Measurements from ENCODE around the gene CYP2W1.
"Not testable (repeated sequence)": the region's sequence is repeated elsewhere in the genome, so short reads cannot be mapped to it uniquely, and the experiment has no call there.

The CYP2W1 gene

DNA sequence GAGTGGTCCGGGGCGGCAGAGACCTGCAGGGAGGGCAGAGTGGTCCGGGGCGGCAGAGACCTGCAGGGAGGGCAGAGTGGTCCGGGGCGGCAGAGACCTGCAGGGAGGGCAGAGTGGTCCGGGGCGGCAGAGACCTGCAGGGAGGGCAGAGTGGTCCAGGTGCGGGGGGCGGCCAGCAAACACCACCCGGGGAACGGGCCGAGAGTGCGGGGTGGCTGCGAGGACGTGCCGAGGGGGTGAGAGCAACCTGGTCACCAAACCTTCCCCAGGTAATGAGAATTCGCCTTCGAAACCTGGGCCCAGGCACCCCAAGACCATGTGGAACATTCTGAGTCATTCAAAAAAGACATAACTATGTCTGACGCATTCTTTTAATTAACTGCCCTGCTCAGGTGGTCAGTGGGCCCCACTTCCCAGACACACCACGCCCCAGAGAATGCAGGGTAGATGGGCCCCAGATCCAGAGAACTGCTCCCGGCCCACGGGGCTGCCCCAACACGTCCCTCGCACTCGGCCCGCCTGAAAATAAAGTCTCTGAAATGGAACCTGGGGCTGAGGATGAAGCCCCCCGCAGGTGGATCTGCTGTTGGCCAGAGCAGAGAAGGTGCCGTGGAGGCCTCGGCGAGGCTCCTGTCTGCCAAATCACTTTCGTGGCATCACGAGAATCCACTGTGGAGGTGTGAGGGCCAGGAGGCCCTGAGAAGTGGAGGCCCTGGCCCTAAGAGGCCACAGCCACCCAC, 48.9 kb downstream of the CYP2W1 start:
- H3K9me3 ChIP-seq (ENCODE audit: insufficient read depth, low read depth, low read length): peaks cover 14% of the 10 kb centered on the region
- no peak overlapping the region for H3K27ac ChIP-seq (ENCODE audit: low read depth, low read length)
- no peaks in the 10 kb centered on the region for H3K27me3 ChIP-seq (ENCODE audit: insufficient read depth, low read length)
- H3K4me3 ChIP-seq (ENCODE audit: low read length): no peak overlapping the region
- no peak overlapping the region for H3K9ac ChIP-seq (ENCODE audit: low read depth, low read length)
- H3K36me3 ChIP-seq (ENCODE audit: insufficient read depth, low read length): peaks cover 6% of the 10 kb centered on the region; the same call in 1 of the 2 replicates
- 95% methylated on average over 29 of the region's 33 CpGs for WGBS
- peaks cover 2% of the 10 kb centered on the region; the same call in 1 of the 2 replicates for H3K4me1 ChIP-seq (ENCODE audit: insufficient read depth, low read length)

DNA sequence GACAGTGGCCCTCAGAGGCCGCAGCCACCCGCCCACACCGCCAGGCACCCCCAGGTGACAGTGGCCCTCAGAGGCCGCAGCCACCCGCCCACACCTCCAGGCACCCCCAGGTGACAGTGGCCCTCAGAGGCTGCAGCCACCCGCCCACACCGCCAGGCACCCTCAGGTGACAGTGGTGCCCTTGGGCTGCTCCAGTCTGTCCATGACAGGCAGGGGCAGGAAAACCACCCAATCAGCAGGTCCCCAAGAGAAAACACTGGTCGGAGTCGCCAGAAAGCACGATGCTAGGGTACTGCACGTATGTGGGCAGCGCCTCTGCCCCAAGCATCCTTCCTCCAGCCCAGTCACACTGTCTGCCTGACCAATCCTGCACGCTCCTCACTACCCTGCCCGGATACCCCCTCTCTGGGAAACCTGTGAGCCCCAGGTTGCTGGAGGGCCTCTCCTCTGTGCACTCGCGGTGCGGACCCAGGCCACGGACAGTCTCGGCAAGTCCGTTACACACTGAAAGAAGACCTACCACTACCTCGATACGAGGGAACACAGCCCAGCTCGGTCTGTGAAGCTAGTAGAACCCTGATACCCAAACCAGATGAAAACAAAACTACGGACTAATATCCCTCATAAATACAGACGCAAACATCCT, 49.7 kb downstream of the CYP2W1 start:
- no peaks in the 10 kb centered on the region for H3K27me3 ChIP-seq (ENCODE audit: insufficient read depth, low read length)
- WGBS: 92% methylated on average over 25 of the region's 25 CpGs
- no peak overlapping the region for H3K9ac ChIP-seq (ENCODE audit: low read depth, low read length)

DNA sequence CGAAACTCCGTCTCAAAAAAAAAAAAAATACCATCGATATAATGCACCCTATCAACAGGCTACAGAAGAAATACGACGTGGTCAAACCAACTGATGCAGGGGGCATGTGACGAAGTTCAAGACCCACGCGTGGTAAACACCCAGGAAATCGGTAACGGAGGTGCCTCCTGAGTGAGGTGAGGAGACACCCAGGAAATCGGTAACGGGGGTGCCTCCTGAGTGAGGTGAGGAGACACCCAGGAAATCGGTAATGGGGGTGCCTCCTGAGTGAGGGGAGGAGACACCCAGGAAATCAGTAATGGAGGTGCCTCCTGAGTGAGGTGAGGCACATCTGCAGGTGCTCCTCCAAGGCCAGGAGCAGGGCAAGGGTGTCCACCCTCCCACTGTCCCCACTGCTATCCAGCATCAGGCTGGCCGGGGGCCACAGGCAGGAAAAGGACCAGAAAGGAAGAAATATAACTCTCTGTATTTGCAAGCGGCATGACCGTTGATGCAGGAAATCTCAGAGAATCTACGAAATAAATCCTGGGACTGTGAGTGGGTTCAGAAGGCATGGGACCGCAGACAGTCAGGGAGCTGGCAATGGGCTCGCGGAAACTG, 50.7 kb downstream of the CYP2W1 start:
- H3K27me3 ChIP-seq (ENCODE audit: insufficient read depth, low read length): no peaks in the 10 kb centered on the region
- no peak overlapping the region for H3K9ac ChIP-seq (ENCODE audit: low read depth, low read length)
- H3K9me3 ChIP-seq (ENCODE audit: insufficient read depth, low read depth, low read length): peaks cover 14% of the 10 kb centered on the region
- peaks cover 2% of the 10 kb centered on the region; the same call in 1 of the 2 replicates for H3K4me1 ChIP-seq (ENCODE audit: insufficient read depth, low read length)
- H3K27ac ChIP-seq (ENCODE audit: low read depth, low read length): no peak overlapping the region
- no peak overlapping the region for H3K4me3 ChIP-seq (ENCODE audit: low read length)
- H3K36me3 ChIP-seq (ENCODE audit: insufficient read depth, low read length): peaks cover 6% of the 10 kb centered on the region; the same call in 1 of the 2 replicates
- WGBS: 97% methylated on average over 20 of the region's 20 CpGs

More for the DNA sequence above, 49.7 kb downstream of the CYP2W1 start:
- H3K4me3 ChIP-seq (ENCODE audit: low read length): no peak overlapping the region
- H3K4me1 ChIP-seq (ENCODE audit: insufficient read depth, low read length): peaks cover 2% of the 10 kb centered on the region; the same call in 1 of the 2 replicates
- peaks cover 14% of the 10 kb centered on the region for H3K9me3 ChIP-seq (ENCODE audit: insufficient read depth, low read depth, low read length)
- H3K36me3 ChIP-seq (ENCODE audit: insufficient read depth, low read length): peaks cover 6% of the 10 kb centered on the region; the same call in 1 of the 2 replicates
- H3K27ac ChIP-seq (ENCODE audit: low read depth, low read length): no peak overlapping the region

DNA sequence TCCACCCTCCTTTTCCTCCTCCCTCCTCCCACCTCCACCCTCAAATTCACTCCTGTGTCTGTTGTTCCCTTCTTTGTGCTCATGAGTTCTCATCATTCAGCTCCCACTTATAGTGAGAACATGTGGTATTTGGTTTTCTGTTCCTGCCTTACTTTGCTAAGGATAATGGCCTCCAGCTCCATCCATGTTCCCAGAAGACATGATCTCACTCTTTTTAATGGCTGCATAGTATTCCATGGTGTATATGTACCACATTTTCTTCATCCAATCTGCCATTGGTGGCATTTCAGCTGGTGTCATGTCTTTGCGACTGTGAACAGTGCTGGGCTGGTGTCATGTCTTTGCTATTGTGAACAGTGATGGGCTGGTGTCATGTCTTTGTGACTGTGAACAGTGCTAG, 51.8 kb downstream of the CYP2W1 start:
- not testable (repeated sequence) for H3K4me1 ChIP-seq (ENCODE audit: insufficient read depth, low read length); H3K27me3 ChIP-seq (ENCODE audit: insufficient read depth, low read length); H3K9ac ChIP-seq (ENCODE audit: low read depth, low read length); H3K36me3 ChIP-seq (ENCODE audit: insufficient read depth, low read length); H3K4me3 ChIP-seq (ENCODE audit: low read length); H3K27ac ChIP-seq (ENCODE audit: low read depth, low read length)
- 83% methylated on average over 1 of the region's 1 CpG for WGBS
- peaks cover 14% of the 10 kb centered on the region for H3K9me3 ChIP-seq (ENCODE audit: insufficient read depth, low read depth, low read length)

DNA sequence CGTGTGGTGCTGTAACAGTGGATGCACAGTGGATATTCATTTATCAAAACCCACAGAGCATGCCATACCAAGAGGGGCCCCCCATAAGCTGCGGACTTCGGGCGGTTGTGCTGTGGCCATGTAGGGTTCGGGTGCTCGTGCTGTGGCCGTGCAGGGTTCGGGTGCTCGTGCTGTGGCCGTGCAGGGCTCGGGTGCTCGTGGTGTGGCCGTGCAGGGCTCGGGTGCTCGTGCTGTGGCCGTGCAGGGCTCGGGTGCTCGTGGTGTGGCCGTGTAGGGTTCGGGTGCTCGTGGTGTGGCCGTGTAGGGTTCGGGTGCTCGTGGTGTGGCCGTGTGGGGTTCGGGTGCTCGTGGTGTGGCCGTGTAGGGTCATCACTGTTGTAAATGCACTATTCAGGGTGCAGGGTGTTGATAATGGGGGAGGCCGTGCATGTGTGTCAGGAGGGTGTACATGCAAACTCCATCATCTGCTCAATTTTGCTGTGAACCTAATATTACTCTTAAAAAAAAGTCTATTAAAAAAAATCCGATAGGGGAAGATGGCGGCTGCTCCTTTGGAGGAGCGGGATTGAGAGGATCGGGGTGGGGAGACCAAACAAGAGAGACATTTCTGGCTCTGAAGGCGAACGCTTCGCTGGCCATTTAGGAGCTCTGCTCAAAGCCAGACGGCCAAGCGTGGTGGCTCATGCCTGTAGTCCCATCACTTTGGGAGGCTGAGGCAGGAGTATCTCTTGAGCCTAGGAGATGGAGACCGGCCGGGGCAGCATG, 53.4 kb downstream of the CYP2W1 start:
- not testable (repeated sequence) for H3K9ac ChIP-seq (ENCODE audit: low read depth, low read length); H3K4me3 ChIP-seq (ENCODE audit: low read length); H3K27me3 ChIP-seq (ENCODE audit: insufficient read depth, low read length); H3K36me3 ChIP-seq (ENCODE audit: insufficient read depth, low read length); H3K4me1 ChIP-seq (ENCODE audit: insufficient read depth, low read length); H3K27ac ChIP-seq (ENCODE audit: low read depth, low read length)
- peaks cover 14% of the 10 kb centered on the region for H3K9me3 ChIP-seq (ENCODE audit: insufficient read depth, low read depth, low read length)
- WGBS: 94% methylated on average over 38 of the region's 40 CpGs

Measured in HUES64 (cell line).